ENCODE measurements around the gene FMNL2.

DNA sequence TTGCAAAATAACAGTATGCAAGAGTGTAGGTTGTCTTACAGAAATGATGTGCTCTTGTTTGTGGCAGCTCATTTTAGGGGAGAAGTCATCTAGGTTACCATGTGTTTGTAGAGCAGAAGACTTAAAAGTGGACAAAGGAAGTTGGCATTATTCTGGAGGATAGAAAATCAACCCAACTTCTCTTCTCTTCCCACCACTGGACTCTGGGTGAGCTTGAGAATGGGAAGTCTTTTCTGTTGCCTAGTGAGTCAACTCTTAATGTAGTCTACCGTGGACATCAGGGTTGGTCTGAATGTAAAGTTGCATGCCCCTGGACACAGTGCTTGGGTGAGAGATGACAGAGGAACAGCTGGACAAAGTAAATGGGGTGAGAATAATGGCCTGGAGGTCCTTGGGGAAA is 98.3 kb downstream of the FMNL2 start:
- TF ChIP-seq, protein P1, sequence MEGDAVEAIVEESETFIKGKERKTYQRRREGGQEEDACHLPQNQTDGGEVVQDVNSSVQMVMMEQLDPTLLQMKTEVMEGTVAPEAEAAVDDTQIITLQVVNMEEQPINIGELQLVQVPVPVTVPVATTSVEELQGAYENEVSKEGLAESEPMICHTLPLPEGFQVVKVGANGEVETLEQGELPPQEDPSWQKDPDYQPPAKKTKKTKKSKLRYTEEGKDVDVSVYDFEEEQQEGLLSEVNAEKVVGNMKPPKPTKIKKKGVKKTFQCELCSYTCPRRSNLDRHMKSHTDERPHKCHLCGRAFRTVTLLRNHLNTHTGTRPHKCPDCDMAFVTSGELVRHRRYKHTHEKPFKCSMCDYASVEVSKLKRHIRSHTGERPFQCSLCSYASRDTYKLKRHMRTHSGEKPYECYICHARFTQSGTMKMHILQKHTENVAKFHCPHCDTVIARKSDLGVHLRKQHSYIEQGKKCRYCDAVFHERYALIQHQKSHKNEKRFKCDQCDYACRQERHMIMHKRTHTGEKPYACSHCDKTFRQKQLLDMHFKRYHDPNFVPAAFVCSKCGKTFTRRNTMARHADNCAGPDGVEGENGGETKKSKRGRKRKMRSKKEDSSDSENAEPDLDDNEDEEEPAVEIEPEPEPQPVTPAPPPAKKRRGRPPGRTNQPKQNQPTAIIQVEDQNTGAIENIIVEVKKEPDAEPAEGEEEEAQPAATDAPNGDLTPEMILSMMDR (IDR thresholded peaks at IDR 0.05), result no peak
- TF ChIP-seq EP300 (IDR thresholded peaks at IDR 0.05), result no peak

Measured in stomach (tissue), 4 donors.